Neutrophil (primary cell): Measurements from ENCODE around the gene LRRC8D.

Source experiments
- H3K27ac ChIP-seq: fragments of 200-600 bp; sonication (generic); 2 replicates; pipeline ENCODE4 v1.5.1; 2016; ENCODE audit warnings: mild to moderate bottlenecking, moderate library complexity
- H3K27me3 ChIP-seq: fragments of 200-600 bp; sonication (generic); 2 replicates; pipeline ENCODE4 v1.6.0; 2016; ENCODE audit warnings: mild to moderate bottlenecking
- H3K36me3 ChIP-seq: fragments of 200-600 bp; sonication (generic); 2 replicates; pipeline ENCODE4 v1.5.1; 2017
- H3K4me1 ChIP-seq, 2 experiments: fragments of 200-600 bp in 1 of 2; sonication (generic) in 1 of 2; 1 replicate in 1 of 2; 2 replicates in 1 of 2; pipeline versions ENCODE4 v1.5.1 to v1.6.1; 2013 to 2016; ENCODE audit warnings: low read depth in 1 of 2, low read length in 1 of 2, mild to moderate bottlenecking in 1 of 2, moderate library complexity in 1 of 2; ENCODE audit not compliant: control insufficient read depth in 1 of 2, insufficient read depth in 1 of 2
- H3K4me3 ChIP-seq, 2 experiments: fragments of 200-600 bp in 1 of 2; sonication (generic) in 1 of 2; 1 replicate in 1 of 2; 2 replicates in 1 of 2; pipeline ENCODE4 v1.5.1; 2013 to 2016; ENCODE audit warnings: low read depth in 1 of 2, low read length in 1 of 2, mild to moderate bottlenecking in 1 of 2, moderate library complexity in 1 of 2
- H3K9me3 ChIP-seq: fragments of 200-600 bp; sonication (generic); 2 replicates; pipeline ENCODE4 v1.5.1; 2016
- CTCF ChIP-seq: fragments of 200-600 bp; sonication (generic); IDR thresholded peaks from 2 replicates; pipeline ENCODE4 v1.5.1; 2016; ENCODE audit warnings: antibody characterized with exemption

LRRC8D gene

GRCh38 chr1:89950703-89951102 is 129.9 kb downstream of the LRRC8D start:
- Histone ChIP-seq H3K27me3 (no peaks in the 10 kb centered on the region), H3K36me3 (no peaks in the 10 kb centered on the region), H3K9me3 (no peaks in the 10 kb centered on the region), H3K4me3 (no peak overlapping the region), H3K4me1 (no peaks in the 10 kb centered on the region), H3K27ac (no peak overlapping the region)
- TF ChIP-seq CTCF: no peak

GRCh38 chr1:89951766-89952604 is 131.2 kb downstream of the LRRC8D start:
- Histone ChIP-seq H3K36me3 (no peaks in the 10 kb centered on the region), H3K4me1 (no peaks in the 10 kb centered on the region), H3K27me3 (no peaks in the 10 kb centered on the region), H3K4me3 (no peak overlapping the region), H3K9me3 (no peaks in the 10 kb centered on the region), H3K27ac (no peak overlapping the region)
- TF ChIP-seq CTCF: no peak

DNA sequence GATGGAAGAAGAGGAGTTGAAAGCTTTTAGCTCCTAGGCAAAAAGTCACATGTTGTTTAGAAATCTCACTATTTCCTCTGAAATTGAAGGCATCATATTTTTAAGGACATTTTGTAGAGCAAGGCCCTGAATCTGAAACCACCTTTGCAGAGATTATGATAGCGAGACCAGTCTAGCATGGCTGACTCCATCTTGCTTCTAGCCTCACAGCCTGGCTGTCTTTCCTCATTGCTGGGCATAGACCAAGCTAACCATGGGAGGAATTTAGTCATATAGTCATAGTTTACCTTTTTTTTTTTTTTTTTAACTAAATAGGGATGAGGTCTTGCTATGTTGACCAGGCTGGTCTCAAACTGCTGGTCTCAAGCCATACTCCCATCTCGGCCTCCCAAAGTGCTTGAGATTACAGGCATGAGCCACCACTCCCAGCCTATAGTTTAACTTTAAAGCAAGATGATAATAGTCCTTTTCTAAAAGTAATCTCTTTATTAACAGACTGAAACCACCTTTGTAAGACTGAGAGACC is 131.8 kb downstream of the LRRC8D start:
- Histone ChIP-seq H3K9me3 (no peaks in the 10 kb centered on the region), H3K4me1 (no peaks in the 10 kb centered on the region), H3K27ac (no peak overlapping the region), H3K4me3 (no peak overlapping the region), H3K27me3 (no peaks in the 10 kb centered on the region), H3K36me3 (no peaks in the 10 kb centered on the region)
- no peak for TF ChIP-seq CTCF

- H3K9me3 ChIP-seq: no peaks in the 10 kb centered on the region
- H3K27me3 ChIP-seq: no peaks in the 10 kb centered on the region
- TF ChIP-seq CTCF: no peak
- no peaks in the 10 kb centered on the region for H3K4me1 ChIP-seq
- H3K27ac ChIP-seq: no peak overlapping the region
- H3K36me3 ChIP-seq: no peaks in the 10 kb centered on the region
- no peak overlapping the region for H3K4me3 ChIP-seq
Observed at GRCh38 chr1:89953131-89953626, 132.3 kb downstream of the LRRC8D start.

GRCh38 chr1:89953929-89954328 is 133.1 kb downstream of the LRRC8D start:
- H3K4me3 ChIP-seq: no peak overlapping the region
- no peak overlapping the region for H3K27ac ChIP-seq

More at GRCh38 chr1:89953929-89954328, 133.1 kb downstream of the LRRC8D start:
- H3K27me3 ChIP-seq: no peaks in the 10 kb centered on the region
- H3K9me3 ChIP-seq: no peaks in the 10 kb centered on the region
- H3K4me1 ChIP-seq: no peaks in the 10 kb centered on the region
- no peaks in the 10 kb centered on the region for H3K36me3 ChIP-seq
- TF ChIP-seq CTCF: no peak
